ENCODE results near the gene EIF3C.
"Not testable (repeated sequence)": the region's sequence is repeated elsewhere in the genome, so short reads cannot be mapped to it uniquely, and the experiment has no call there.

EIF3C gene

GRCh38 chr16:28750469-28751067 is 39.3 kb downstream of the EIF3C start:
- H3K4me3 ChIP-seq (ENCODE audit: low read length in 2 of 2); H2BK15ac ChIP-seq (ENCODE audit: low read length); H2BK12ac ChIP-seq (ENCODE audit: low read length); H3K36me3 ChIP-seq (replicated peaks in 1 of 2; ENCODE audit: control insufficient read depth in 2 of 2, insufficient read depth in 2 of 2, low read length in 2 of 2); H3K4me1 ChIP-seq (ENCODE audit: control insufficient read depth in 2 of 2, insufficient read depth in 1 of 2, low read depth in 1 of 2, low read length in 2 of 2); H3K79me1 ChIP-seq (ENCODE audit: low read depth, low read length); H2AK5ac ChIP-seq (ENCODE audit: low read depth, low read length); H2BK5ac ChIP-seq (ENCODE audit: low read length); H3K14ac ChIP-seq (ENCODE audit: low read length); H2AFZ ChIP-seq (ENCODE audit: low read length); H3K4ac ChIP-seq (ENCODE audit: low read length); H2BK120ac ChIP-seq (ENCODE audit: low read depth, low read length); H4K8ac ChIP-seq (ENCODE audit: low read depth, low read length); H3K23ac ChIP-seq (ENCODE audit: low read depth, low read length, poor library complexity); H3K9me3 ChIP-seq (replicated peaks in 1 of 2; ENCODE audit: control insufficient read depth in 2 of 2, insufficient read depth in 1 of 2, low read depth in 1 of 2, low read length in 2 of 2); H3K18ac ChIP-seq (ENCODE audit: low read length); DNase-seq (ENCODE audit: low spot score); H3K9ac ChIP-seq (ENCODE audit: low read depth, low read length, poor library complexity); H3K27me3 ChIP-seq (ENCODE audit: control insufficient read depth in 3 of 3, insufficient read depth in 3 of 3, low read depth in 1 of 3, low read length in 3 of 3); H3K27ac ChIP-seq (replicated peaks; ENCODE audit: low read length); H4K91ac ChIP-seq (ENCODE audit: low read depth, low read length, poor library complexity); H3K4me2 ChIP-seq (ENCODE audit: insufficient read depth, low read length, poor library complexity, severe bottlenecking): not testable (repeated sequence)
- no CpG with 5 or more reads among the region's 48 CpGs for WGBS, 2 donors (ENCODE audit: extremely low coverage in 2 of 2, insufficient read length in 2 of 2, insufficient replicate concordance in 1 of 2)

GRCh38 chr16:28751487-28751886 is 40.2 kb downstream of the EIF3C start, which contains the start of gene NPIPB9:
TSS of gene NPIPB9 (plus strand) at chr16:28751787.
- H3K27me3 ChIP-seq (ENCODE audit: control insufficient read depth in 3 of 3, insufficient read depth in 3 of 3, low read depth in 1 of 3, low read length in 3 of 3); H4K91ac ChIP-seq (ENCODE audit: low read depth, low read length, poor library complexity); H2AK5ac ChIP-seq (ENCODE audit: low read depth, low read length); H3K27ac ChIP-seq (replicated peaks; ENCODE audit: low read length); H2AFZ ChIP-seq (ENCODE audit: low read length); H3K9ac ChIP-seq (ENCODE audit: low read depth, low read length, poor library complexity); H3K4me3 ChIP-seq (ENCODE audit: low read length in 2 of 2); H2BK12ac ChIP-seq (ENCODE audit: low read length); H4K8ac ChIP-seq (ENCODE audit: low read depth, low read length); H3K14ac ChIP-seq (ENCODE audit: low read length); H3K79me1 ChIP-seq (ENCODE audit: low read depth, low read length); H3K4ac ChIP-seq (ENCODE audit: low read length); H3K9me3 ChIP-seq (replicated peaks in 1 of 2; ENCODE audit: control insufficient read depth in 2 of 2, insufficient read depth in 1 of 2, low read depth in 1 of 2, low read length in 2 of 2); H2BK120ac ChIP-seq (ENCODE audit: low read depth, low read length); H3K4me1 ChIP-seq (ENCODE audit: control insufficient read depth in 2 of 2, insufficient read depth in 1 of 2, low read depth in 1 of 2, low read length in 2 of 2); H3K23ac ChIP-seq (ENCODE audit: low read depth, low read length, poor library complexity); DNase-seq (ENCODE audit: low spot score); H2BK5ac ChIP-seq (ENCODE audit: low read length); H3K4me2 ChIP-seq (ENCODE audit: insufficient read depth, low read length, poor library complexity, severe bottlenecking); H3K18ac ChIP-seq (ENCODE audit: low read length); H3K36me3 ChIP-seq (replicated peaks in 1 of 2; ENCODE audit: control insufficient read depth in 2 of 2, insufficient read depth in 2 of 2, low read length in 2 of 2); H2BK15ac ChIP-seq (ENCODE audit: low read length): not testable (repeated sequence)
- no CpG with 5 or more reads among the region's 5 CpGs for WGBS, 2 donors (ENCODE audit: extremely low coverage in 2 of 2, insufficient read length in 2 of 2, insufficient replicate concordance in 1 of 2)

- H2BK15ac ChIP-seq (ENCODE audit: low read length); H3K36me3 ChIP-seq (replicated peaks in 1 of 2; ENCODE audit: control insufficient read depth in 2 of 2, insufficient read depth in 2 of 2, low read length in 2 of 2); H3K23ac ChIP-seq (ENCODE audit: low read depth, low read length, poor library complexity); H3K27ac ChIP-seq (replicated peaks; ENCODE audit: low read length); H2BK120ac ChIP-seq (ENCODE audit: low read depth, low read length); H2BK12ac ChIP-seq (ENCODE audit: low read length); H2BK5ac ChIP-seq (ENCODE audit: low read length); H3K18ac ChIP-seq (ENCODE audit: low read length); H2AK5ac ChIP-seq (ENCODE audit: low read depth, low read length); H4K91ac ChIP-seq (ENCODE audit: low read depth, low read length, poor library complexity); H3K4me2 ChIP-seq (ENCODE audit: insufficient read depth, low read length, poor library complexity, severe bottlenecking); DNase-seq (ENCODE audit: low spot score); H3K9ac ChIP-seq (ENCODE audit: low read depth, low read length, poor library complexity); H4K8ac ChIP-seq (ENCODE audit: low read depth, low read length); H3K9me3 ChIP-seq (replicated peaks in 1 of 2; ENCODE audit: control insufficient read depth in 2 of 2, insufficient read depth in 1 of 2, low read depth in 1 of 2, low read length in 2 of 2); H3K4me1 ChIP-seq (ENCODE audit: control insufficient read depth in 2 of 2, insufficient read depth in 1 of 2, low read depth in 1 of 2, low read length in 2 of 2); H3K4me3 ChIP-seq (ENCODE audit: low read length in 2 of 2); H3K79me1 ChIP-seq (ENCODE audit: low read depth, low read length); H3K4ac ChIP-seq (ENCODE audit: low read length); H2AFZ ChIP-seq (ENCODE audit: low read length); H3K27me3 ChIP-seq (ENCODE audit: control insufficient read depth in 3 of 3, insufficient read depth in 3 of 3, low read depth in 1 of 3, low read length in 3 of 3); H3K14ac ChIP-seq (ENCODE audit: low read length): not testable (repeated sequence)
- no CpG with 5 or more reads among the region's 6 CpGs for WGBS, 2 donors (ENCODE audit: extremely low coverage in 2 of 2, insufficient read length in 2 of 2, insufficient replicate concordance in 1 of 2)
These were observed 70.4 kb downstream of the EIF3C start for GRCh38 chr16:28781697-28782096.

DNA sequence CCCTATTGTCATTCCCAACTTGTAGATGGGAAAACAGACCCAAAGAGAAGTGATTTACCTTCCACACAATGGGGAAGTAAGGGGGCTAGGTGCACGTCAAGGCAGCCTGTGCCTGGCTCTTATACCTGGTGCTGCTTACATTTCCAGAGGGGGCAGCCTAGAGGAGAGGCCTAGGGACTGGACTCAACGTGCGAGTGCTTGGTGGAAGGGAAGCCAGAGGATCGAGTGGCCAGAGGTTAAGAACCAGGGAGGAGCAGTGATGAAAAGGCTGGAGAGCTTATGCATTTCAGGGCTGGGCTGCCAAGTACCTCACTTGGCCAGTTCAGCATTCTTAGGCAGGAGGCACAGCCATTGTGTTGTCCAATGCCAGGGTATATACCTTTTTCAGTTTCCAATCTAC is 71.1 kb downstream of the EIF3C start:
- not testable (repeated sequence) for H3K27me3 ChIP-seq (ENCODE audit: control insufficient read depth in 3 of 3, insufficient read depth in 3 of 3, low read depth in 1 of 3, low read length in 3 of 3); H2BK120ac ChIP-seq (ENCODE audit: low read depth, low read length); DNase-seq (ENCODE audit: low spot score); H3K27ac ChIP-seq (replicated peaks; ENCODE audit: low read length); H2BK15ac ChIP-seq (ENCODE audit: low read length); H3K79me1 ChIP-seq (ENCODE audit: low read depth, low read length); H3K23ac ChIP-seq (ENCODE audit: low read depth, low read length, poor library complexity); H2AFZ ChIP-seq (ENCODE audit: low read length); H2BK5ac ChIP-seq (ENCODE audit: low read length); H4K8ac ChIP-seq (ENCODE audit: low read depth, low read length); H3K4me2 ChIP-seq (ENCODE audit: insufficient read depth, low read length, poor library complexity, severe bottlenecking); H3K18ac ChIP-seq (ENCODE audit: low read length); H3K9me3 ChIP-seq (replicated peaks in 1 of 2; ENCODE audit: control insufficient read depth in 2 of 2, insufficient read depth in 1 of 2, low read depth in 1 of 2, low read length in 2 of 2); H3K4me3 ChIP-seq (ENCODE audit: low read length in 2 of 2); H2BK12ac ChIP-seq (ENCODE audit: low read length); H3K36me3 ChIP-seq (replicated peaks in 1 of 2; ENCODE audit: control insufficient read depth in 2 of 2, insufficient read depth in 2 of 2, low read length in 2 of 2); H4K91ac ChIP-seq (ENCODE audit: low read depth, low read length, poor library complexity); H3K4me1 ChIP-seq (ENCODE audit: control insufficient read depth in 2 of 2, insufficient read depth in 1 of 2, low read depth in 1 of 2, low read length in 2 of 2); H3K4ac ChIP-seq (ENCODE audit: low read length); H3K14ac ChIP-seq (ENCODE audit: low read length); H2AK5ac ChIP-seq (ENCODE audit: low read depth, low read length); H3K9ac ChIP-seq (ENCODE audit: low read depth, low read length, poor library complexity)
- no CpG with 5 or more reads among the region's 4 CpGs for WGBS, 2 donors (ENCODE audit: extremely low coverage in 2 of 2, insufficient read length in 2 of 2, insufficient replicate concordance in 1 of 2)
